GM18505 (cell line): ENCODE measurements around the gene LHFPL2.

ENCODE experiments used
- ATAC-seq: cut with Tn5 transposase; IDR thresholded peaks from one replicate; pipeline ENCODE4 v1.9.1; 2021; ENCODE audit not compliant: unreplicated experiment
- POLR2A ChIP-seq: IDR thresholded peaks from 4 replicates; pipeline ENCODE4 v1.6.1; 2011; ENCODE audit warnings: borderline replicate concordance; ENCODE audit not compliant: insufficient read depth, insufficient read length; ENCODE audit errors: extremely low read depth

The LHFPL2 gene

GRCh38 chr5:78562714-78563330 lies 85.8 kb downstream of the LHFPL2 start:
- no peak for TF ChIP-seq POLR2A
- ATAC-seq = no peak

DNA sequence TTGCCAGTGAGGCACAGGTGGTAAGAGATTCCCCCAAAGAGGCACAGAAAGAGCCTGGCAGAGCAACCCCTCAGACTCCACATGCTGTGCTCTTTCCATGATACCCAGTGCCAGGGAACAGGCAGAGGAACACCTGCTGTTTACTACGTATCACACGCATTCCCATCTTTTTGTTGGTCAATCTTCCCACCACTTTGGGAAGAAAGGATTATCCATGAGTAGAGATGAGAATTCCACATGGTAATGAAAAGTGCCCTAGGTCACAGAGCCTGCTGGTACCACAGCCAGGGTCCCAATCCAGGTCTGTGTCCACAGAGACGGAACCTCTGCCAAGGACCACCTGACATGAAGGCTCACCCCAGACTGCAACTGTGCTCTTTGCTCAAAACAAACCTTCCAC lies 86.6 kb downstream of the LHFPL2 start:
- TF ChIP-seq POLR2A = no peak

GRCh38 chr5:78561261-78561660 lies 87.3 kb downstream of the LHFPL2 start:
- ATAC-seq = no peak
- no peak for TF ChIP-seq POLR2A

More for the DNA sequence above, 86.6 kb downstream of the LHFPL2 start:
- ATAC-seq = no peak

- ATAC-seq = no peak
- TF ChIP-seq POLR2A = no peak
These were observed 88.3 kb downstream of the LHFPL2 start for GRCh38 chr5:78560000-78560855.

DNA sequence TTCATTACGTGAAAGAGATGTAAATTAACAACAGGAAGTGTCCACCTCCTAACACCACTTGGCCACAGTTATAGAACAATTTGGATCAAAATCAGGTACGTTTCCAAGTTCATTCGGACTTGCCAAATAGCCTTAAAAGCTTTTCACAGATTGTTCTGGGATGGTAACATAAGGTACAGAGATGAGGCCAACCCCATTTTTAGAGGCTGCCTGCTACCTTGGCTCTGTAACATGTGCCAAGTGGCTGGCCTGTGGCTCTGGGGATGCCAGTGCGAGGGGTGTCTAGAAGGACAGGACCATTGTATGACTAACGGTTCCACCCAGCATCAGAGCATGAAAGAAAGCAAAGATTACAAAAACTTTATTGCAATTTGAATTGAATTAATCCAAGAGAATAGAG lies 91.0 kb downstream of the LHFPL2 start:
- no peak for ATAC-seq
- TF ChIP-seq POLR2A = no peak

- no peak for ATAC-seq
- no peak for TF ChIP-seq POLR2A
These were observed 92.7 kb downstream of the LHFPL2 start for GRCh38 chr5:78555870-78556269.

DNA sequence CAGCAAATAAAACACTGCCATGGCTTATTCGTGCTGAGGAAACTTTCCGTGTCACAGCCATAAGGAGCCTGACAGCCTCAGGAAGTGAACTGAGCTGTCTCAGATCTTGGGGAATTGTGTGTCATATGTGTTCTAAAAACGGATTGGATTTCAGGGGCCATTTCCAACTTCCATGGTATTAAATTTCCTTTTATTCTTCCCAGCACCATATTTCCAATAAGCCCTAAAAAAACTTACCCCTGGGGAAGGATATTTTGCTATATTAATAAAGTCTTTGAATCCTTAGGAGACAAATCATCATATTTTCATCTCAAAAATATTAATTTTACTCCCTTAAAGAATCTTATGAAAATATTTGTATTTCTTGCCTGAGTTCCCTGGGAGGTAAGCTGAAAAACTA lies 93.9 kb downstream of the LHFPL2 start:
- no peak for TF ChIP-seq POLR2A
- no peak for ATAC-seq

DNA sequence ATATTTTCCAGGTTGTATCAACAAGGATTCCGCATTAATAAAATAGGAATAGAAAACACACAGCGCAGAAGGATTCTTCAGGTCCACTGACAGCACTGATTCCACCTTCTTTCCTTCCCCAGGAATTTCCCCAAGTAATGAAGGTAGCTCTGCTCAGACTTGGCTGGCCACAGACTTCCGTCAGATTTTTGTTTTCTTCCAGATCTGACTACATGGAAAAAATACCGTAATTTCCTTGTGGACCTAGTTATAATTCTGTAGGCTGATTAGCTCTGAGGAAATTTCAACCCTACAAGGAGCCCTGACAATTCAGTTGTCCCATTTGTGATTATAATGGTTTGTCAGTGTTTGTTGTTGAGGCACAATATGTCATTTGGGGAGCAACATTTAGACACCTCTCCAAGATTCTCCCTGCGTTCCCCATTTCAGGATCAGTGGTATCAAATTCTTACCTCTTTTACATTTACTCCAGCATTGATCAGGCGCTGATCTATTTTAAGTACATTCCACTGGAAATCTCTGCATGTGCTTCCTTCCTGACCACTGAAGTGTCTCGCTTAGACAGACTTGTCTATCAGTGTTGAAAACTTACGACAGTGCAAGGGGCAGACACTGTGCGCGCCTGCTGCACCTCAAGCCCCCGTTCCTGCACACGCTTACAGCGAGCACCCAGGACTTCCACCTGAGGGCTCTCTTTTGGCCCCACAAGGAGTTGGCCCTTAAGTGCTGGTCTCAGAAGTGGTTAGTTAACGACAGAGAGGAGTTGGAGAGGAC lies 94.8 kb downstream of the LHFPL2 start:
- no peak for ATAC-seq
- TF ChIP-seq POLR2A = no peak

DNA sequence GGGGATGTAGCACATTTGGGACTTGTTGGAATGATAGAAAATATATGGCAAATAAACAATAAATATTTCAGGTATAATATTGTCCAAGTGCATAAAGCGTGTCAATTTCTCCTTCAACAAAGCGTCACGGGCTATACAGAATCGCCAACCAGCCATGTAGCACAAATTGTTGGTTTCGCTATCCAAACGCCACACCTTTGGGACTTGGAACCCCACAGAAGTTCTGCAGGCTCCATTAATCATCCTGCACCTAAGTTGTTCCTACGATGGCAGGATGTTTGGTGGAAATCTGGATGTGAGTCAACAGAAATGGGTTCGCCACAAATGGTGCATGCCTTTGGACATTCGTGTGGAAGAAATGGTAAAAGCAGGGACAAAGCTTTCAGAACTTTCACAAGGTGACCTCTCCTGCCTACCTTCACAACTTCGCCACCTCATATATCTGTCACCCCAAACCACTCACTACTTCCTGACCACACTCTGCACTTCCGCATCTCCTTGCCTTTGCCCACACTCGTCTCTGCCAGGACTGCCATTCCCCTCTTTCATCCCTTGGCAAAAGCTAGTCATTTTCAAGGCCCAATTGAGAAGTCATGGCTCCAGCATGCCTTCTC lies 95.7 kb downstream of the LHFPL2 start:
- no peak for ATAC-seq
- TF ChIP-seq POLR2A = no peak

GRCh38 chr5:78550891-78551290 lies 97.7 kb downstream of the LHFPL2 start:
- ATAC-seq = no peak
- TF ChIP-seq POLR2A = no peak

DNA sequence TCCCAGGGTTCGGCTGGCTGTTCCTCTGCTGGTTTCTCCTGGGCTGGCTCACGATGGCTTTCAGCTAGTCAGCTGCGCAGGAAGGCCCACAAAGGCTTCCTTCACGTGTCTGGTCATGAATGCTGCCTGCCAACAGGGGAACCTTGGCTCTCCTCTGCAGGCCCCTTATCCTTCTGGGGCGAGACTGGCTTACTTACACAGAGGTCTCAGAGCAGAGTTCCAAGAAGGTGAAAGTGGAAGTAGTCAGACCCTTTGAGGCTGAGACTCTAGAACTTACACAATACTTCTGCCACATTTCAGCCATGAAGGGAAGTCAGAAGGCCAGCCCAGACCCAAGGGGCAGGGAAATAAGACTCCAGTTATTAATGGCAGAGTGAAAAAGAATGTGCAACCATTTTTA lies 99.5 kb downstream of the LHFPL2 start:
- no peak for TF ChIP-seq POLR2A
- no peak for ATAC-seq

DNA sequence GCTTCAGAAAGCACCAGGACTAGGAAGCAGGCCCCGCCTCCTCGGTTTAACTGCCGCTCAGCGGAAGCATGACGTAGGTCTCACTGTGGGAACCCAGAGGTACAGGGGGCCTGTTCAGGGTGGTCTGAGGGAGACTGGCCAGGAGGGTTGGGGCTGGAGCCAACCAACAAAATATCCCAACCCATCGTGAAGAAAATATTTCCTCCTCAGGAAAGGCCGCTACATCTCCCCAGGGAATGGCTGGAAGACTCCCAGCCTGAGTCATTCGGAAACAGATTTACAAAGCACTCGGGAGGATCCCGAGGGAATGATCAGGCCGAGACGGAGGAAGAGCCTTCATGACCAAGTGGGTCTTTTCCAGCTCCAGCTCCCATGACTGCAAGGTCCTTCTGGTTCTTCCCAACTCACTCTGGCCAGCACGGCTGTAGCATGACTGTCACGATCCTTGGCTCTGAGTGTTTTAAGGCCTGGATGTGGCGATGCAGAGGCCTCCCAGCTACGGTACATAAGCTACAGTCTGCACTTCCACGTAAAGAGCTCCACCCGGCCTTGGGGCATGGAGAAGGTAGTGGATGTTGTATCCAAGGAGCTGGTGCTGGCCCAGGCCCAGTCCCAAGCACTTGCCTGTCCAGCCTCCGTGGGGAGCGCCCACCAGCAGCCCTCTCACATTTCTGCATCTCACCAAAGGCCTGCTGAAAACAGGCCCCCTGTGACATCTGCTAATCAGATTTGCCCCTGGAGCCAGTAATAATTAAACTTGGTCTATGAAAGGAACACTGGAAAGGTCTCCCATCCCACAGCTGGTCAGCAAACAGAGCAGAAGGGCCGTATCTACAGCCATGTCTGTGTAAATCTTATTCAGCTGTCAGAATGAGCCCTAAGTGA lies 100.6 kb downstream of the LHFPL2 start:
- no peak for TF ChIP-seq POLR2A
- no peak for ATAC-seq
